HL-60 (cell line): Measurements from ENCODE around the gene CARD19.
"Not testable (repeated sequence)": the region's sequence is repeated elsewhere in the genome, so short reads cannot be mapped to it uniquely, and the experiment has no call there.

Experiments
- DNase-seq, 2 experiments: peaks; one replicate each; pipeline ENCODE4 v3.0.0-alpha.2; 2010 to 2020; ENCODE audit warnings: low read depth in 1 of 2, low spot score in 1 of 2
- H3K27ac ChIP-seq: fragments of 250-450 bp; sonication (Bioruptor Pico); replicated peaks from 2 replicates; pipeline ENCODE4 v1.5.1; 2020; ENCODE audit warnings: mild to moderate bottlenecking, moderate library complexity
- H3K27me3 ChIP-seq: fragments of 250-450 bp; sonication (Bioruptor Pico); 2 replicates; pipeline ENCODE4 v1.5.1; 2021; ENCODE audit warnings: mild to moderate bottlenecking, moderate library complexity; ENCODE audit not compliant: insufficient read depth, poor library complexity, severe bottlenecking
- H3K4me3 ChIP-seq: replicated peaks from 2 replicates; pipeline ENCODE4 v1.5.1; 2011; ENCODE audit warnings: mild to moderate bottlenecking, control low read depth, low read length; ENCODE audit not compliant: insufficient read depth
- CTCF ChIP-seq: IDR thresholded peaks from one replicate; pipeline ENCODE4 v1.5.1; 2011; ENCODE audit warnings: low read length, control low read depth, inconsistent platforms; ENCODE audit not compliant: insufficient read depth
- GABPA ChIP-seq: IDR thresholded peaks from 2 replicates; pipeline ENCODE4 v1.6.1; 2012; ENCODE audit warnings: low read depth
- POLR2AphosphoS5 ChIP-seq: IDR thresholded peaks from 2 replicates; pipeline ENCODE4 v1.6.1; 2012; ENCODE audit warnings: low read depth
- REST ChIP-seq: IDR thresholded peaks from 2 replicates; pipeline ENCODE4 v1.6.1; 2012; ENCODE audit warnings: low read depth; ENCODE audit not compliant: insufficient replicate concordance
- SPI1 ChIP-seq: IDR thresholded peaks from 2 replicates; pipeline ENCODE4 v1.6.1; 2012; ENCODE audit warnings: low read depth, mild to moderate bottlenecking, borderline replicate concordance

The CARD19 gene

GRCh38 chr9:93098236-93098946, 2.4 kb downstream of the CARD19 start:
- peak overlapping the region; percentile 86 for H3K4me3 ChIP-seq
- peak overlapping the region; percentile 60 for H3K27ac ChIP-seq
- no peaks in the 10 kb centered on the region for H3K27me3 ChIP-seq
- TF ChIP-seq GABPA: no peak
- peak; percentile 53 for TF ChIP-seq POLR2AphosphoS5
- DNase-seq: peak; percentile 91 to 93

- no peaks in the 10 kb centered on the region for H3K27me3 ChIP-seq
- peak overlapping the region; percentile 51 for H3K27ac ChIP-seq
- 0 out of 2 replicates have a peak, but pooled peaks have one; percentile 6 for TF ChIP-seq SPI1
- no peak for TF ChIP-seq REST
- no peak overlapping the region for H3K4me3 ChIP-seq
- no peak for DNase-seq
Observed at GRCh38 chr9:93099551-93100275, 3.7 kb downstream of the CARD19 start.

GRCh38 chr9:93100276-93100636, 4.2 kb downstream of the CARD19 start:
- H3K27me3 ChIP-seq: no peaks in the 10 kb centered on the region

GRCh38 chr9:93101086-93101485, 5.1 kb downstream of the CARD19 start:
- DNase-seq, H3K27ac ChIP-seq, H3K27me3 ChIP-seq, H3K4me3 ChIP-seq: not testable (repeated sequence)

More at GRCh38 chr9:93100276-93100636, 4.2 kb downstream of the CARD19 start:
- no peak for DNase-seq
- Histone ChIP-seq H3K4me3 (no peak overlapping the region), H3K27ac (no peak overlapping the region)
- no peak for TF ChIP-seq SPI1
- TF ChIP-seq CTCF: no peak
- TF ChIP-seq POLR2AphosphoS5: no peak
- TF ChIP-seq GABPA: no peak
- no peak for TF ChIP-seq REST

- no peak for DNase-seq
- H3K27ac ChIP-seq: no peak overlapping the region
- H3K27me3 ChIP-seq: no peaks in the 10 kb centered on the region
- TF ChIP-seq CTCF (no peak), SPI1 (no peak), GABPA (no peak), REST (no peak), POLR2AphosphoS5 (no peak)
- H3K4me3 ChIP-seq: no peak overlapping the region
Observed at GRCh38 chr9:93105620-93106019, 9.6 kb downstream of the CARD19 start.
